GM12864 (cell line): Measurements from ENCODE around the gene ZNF516.

ENCODE experiments used
- DNase-seq: peaks from one replicate; pipeline ENCODE4 v3.0.0-alpha.2; 2011; ENCODE audit warnings: low read depth
- H3K4me3 ChIP-seq: 2 replicates; pipeline ENCODE4 v1.5.1; 2011; ENCODE audit warnings: mild to moderate bottlenecking, low read depth, low read length, control low read depth
- CTCF ChIP-seq: IDR thresholded peaks from 2 replicates; pipeline ENCODE4 v1.5.1; 2011; ENCODE audit warnings: low read depth, mild to moderate bottlenecking, moderate library complexity, low read length, control low read depth, inconsistent platforms; ENCODE audit errors: missing control alignments

Gene ZNF516

DNA sequence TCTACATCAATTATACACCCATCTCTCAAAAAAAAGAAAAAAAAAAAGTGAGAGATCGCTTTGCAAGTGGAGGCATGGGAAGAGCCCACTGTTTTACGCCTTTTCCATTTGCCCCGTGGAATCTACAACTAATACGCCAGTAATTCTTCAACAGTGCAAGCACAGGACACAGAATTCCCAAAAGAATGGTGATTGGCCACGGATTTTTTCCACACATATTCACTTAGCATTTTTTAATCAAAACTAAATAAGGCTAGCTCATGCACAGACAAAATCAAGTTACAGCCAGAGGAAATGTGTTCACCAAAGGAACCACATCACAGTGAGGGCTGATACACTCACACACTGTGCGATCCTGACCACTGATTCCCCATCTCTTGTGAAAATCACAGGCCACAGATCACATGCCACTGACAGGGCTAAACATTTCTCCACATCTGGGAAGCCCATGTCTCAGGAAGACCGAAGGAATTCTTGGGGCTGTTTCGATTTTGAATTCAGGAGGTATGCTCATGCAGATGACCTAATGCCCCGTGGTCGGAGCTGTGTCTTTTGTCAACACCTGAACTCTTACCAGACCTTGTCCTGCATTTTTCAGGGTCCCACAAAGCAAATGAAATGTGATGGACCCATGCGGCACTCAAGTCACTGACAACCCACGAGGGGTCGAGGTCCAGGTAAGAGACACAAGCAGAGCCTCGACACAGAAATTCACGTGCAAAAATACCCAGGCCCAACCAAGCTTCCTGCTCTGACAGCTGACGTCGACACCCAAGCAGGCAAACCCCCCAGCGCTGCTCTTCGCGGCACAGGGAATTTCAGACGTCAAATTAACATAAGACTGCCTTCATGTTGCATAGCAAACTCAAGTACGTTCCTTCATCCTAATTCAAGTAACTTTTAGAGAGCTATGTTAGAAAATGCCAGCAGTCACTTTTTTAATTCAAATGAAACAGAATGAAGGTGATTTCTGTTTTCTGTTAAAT lies 69.6 kb downstream of the ZNF516 start:
- no peak for TF ChIP-seq CTCF
- DNase-seq: no peak
- no peak overlapping the region for H3K4me3 ChIP-seq

- TF ChIP-seq CTCF: no peak
- H3K4me3 ChIP-seq: no peak overlapping the region
- DNase-seq: no peak
Measured at GRCh38 chr18:76422838-76423237, 72.2 kb downstream of the ZNF516 start.

GRCh38 chr18:76422121-76422520 lies 72.9 kb downstream of the ZNF516 start:
- H3K4me3 ChIP-seq: no peak overlapping the region
- DNase-seq: no peak
- no peak for TF ChIP-seq CTCF

DNA sequence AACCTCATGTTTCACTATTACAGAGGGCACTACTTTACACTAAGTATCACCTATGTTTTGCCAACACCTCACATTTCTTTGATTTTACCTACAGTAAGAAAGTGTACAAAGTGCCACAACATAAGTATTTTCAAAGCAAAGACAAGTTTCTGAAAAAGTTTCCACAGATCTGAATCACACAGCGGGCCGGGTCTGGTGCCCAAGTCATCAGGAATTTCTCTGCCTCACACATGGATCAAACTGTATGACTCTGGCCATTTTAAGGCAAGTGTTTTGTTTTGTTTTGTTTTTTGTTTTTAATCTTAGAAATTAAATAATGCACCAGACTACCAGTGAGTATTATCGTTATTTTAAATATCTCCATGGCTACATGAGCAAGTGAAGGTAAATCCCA lies 73.4 kb downstream of the ZNF516 start:
- DNase-seq: no peak
- no peak overlapping the region for H3K4me3 ChIP-seq
- TF ChIP-seq CTCF: no peak

DNA sequence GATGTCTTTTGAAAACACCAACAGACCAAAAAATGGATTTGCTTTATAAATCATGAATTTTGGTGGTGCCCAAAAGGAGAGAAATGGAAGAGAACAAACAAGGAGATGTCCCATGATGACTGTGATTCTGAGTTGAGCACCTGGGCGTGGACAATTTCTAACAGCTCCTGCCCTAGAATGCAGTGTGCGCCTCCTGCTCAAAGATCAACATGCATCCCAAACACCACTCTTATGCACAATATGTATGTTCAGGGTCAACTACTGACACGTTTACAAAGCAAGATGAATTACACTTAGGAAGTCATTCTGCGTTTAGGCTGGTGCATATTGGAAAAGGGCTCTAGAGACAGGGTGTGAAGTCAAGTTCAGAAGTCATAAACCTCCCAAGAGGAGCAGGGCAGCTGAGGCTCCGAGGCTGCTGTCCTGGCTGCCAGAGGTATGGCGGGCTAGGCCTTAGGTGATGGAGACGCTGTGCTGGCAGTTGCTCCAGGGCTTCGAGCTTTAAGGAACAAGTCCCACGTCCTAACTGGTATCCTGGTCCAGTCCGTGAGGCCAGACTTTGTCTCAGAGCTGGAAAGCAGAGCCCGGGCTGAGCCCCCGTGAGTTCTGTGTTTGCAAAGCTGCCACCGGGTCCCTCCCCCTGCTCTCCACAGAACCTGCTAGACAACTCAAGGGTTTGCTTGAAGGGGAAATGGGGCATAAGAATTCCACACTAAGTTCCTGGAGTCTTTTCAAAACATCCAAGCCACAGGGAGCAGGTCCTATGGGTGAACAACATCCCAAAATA lies 74.0 kb downstream of the ZNF516 start:
- no peak overlapping the region for H3K4me3 ChIP-seq
- DNase-seq: no peak
- TF ChIP-seq CTCF: no peak

DNA sequence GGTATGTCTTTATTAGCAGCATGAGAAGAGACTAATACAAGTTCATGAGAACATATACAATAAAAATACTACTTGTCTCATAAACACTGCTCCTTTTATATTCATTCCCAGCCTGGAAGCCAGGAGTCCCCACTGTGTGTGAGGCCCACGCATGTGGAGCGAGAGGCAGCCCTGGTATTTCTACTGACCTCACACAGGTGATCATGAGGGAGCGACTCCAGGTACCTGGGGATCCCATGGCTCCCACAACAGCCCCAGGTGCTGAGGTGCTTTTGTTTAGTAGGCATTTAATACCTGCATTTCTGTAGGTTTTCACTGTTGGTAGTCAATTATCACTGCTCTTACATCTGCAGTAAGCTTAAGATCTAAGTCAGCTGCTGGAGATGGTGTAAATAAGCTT lies 75.2 kb downstream of the ZNF516 start:
- DNase-seq: no peak
- no peak overlapping the region for H3K4me3 ChIP-seq
- no peak for TF ChIP-seq CTCF
